Activated T-cell treated with anti-CD3 and anti-CD28 coated beads, Interleukin-2, amount 50 U/mL, for 1 hour (primary cell): Measurements from ENCODE around the gene CEP112.

Source experiments
- DNase-seq: peaks from one replicate; pipeline ENCODE4 v3.0.0-alpha.2; 2020

CEP112 gene

DNA sequence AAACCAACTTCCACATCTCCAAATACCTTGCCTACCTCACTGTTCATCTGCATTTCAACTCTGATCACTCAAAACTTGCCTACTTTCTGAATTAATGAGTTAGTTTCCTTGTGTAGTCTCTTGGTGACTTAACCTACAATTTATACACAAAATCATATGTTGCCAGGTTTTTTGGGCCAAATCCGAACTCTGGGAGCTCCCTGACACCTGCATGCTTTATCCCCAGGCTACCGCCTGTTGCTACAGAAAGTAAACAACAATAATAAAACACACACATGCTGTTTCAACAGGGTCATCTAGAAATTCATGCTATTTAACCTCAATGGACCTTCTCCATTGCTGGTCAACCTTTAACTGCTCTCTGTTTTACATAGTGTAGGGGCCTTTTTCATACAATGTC, 526.0 kb downstream of the CEP112 start:
- no peak for DNase-seq

DNA sequence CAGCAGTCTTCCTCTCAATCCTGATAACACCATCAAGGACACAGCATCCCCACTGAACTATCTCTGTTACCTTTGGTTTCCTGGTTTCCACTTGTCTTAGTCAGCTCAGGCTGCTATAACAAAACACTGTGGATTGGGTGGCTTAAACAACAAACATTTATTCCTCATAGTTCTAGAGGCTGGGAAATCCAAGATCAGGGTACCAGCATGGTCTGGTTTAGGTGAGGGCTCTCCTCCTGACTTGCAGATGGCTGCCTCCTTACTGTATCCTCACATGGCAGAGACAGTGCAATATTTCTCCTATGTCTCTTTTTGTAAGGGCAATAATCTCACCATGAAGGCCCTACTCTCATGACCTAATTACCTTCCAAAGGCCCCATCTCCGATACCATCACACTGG, 527.2 kb downstream of the CEP112 start:
- DNase-seq = no peak

- no peak for DNase-seq
Measured at GRCh38 chr17:65664266-65664665, 527.7 kb downstream of the CEP112 start.

GRCh38 chr17:65662196-65662595, 529.7 kb downstream of the CEP112 start:
- no peak for DNase-seq

- DNase-seq = no peak
Measured at GRCh38 chr17:65660947-65661346, 531.0 kb downstream of the CEP112 start.

DNA sequence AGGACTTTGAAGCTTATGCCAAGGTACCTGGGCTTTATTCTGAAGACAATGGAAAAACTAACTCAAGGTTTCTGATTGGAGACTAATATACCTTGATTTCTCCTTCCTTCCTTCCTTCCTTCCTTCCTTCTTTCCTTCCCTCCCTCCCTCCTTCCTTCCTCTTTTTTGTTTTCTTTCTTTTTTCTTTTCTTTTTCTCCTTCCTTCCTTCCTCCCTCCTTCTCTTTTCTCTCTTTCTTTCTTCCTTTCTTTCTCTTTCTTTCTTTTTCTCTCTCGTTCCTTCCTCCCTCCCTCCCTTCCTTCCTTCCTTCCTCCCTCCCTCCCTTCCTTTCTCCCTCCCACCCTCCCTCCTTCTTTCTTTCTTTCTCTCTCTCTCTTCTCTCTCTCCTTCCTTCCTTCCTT, 531.9 kb downstream of the CEP112 start:
- no peak for DNase-seq

GRCh38 chr17:65659512-65659911, 532.4 kb downstream of the CEP112 start:
- no peak for DNase-seq

GRCh38 chr17:65657251-65657828, 534.6 kb downstream of the CEP112 start:
- DNase-seq = no peak

DNA sequence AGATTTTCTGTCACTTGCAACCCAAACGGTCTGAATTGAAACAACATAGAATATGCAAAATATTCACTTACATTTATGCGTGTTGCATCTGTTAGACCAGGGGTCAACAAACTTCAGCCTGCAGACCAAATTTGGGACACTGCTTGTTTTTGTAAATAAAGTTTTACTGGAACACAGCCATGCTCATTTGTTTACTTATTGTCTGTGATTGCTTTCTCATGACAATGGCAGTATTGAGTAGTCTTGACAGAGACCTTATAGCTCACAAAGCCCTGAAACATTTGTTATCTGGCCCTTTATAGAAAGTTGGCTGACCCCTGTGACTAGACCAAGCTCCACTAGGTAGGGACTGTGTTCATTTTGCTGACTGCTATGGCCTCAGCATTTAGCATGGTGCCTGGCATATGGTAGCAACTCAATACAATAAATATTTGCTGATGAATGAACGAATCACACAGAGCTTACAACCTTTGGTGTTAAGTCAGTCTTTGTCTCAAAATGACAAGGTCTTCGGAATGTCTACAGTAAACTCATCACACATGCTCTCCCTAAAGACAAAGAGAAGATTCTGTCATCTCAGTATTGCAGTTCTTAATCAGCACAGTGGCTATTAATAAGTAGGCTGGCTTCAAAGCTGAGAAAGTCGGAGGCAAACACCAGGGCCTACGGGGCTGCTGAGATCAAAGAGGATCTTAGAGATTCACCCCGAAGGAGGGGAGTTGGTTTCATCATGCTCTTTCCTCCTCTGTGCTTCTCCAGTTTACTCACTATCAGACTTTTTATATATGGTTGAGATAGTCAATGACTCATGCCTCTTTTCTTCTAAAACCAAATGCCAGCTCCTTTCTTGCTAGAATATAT, 535.3 kb downstream of the CEP112 start:
- no peak for DNase-seq

DNA sequence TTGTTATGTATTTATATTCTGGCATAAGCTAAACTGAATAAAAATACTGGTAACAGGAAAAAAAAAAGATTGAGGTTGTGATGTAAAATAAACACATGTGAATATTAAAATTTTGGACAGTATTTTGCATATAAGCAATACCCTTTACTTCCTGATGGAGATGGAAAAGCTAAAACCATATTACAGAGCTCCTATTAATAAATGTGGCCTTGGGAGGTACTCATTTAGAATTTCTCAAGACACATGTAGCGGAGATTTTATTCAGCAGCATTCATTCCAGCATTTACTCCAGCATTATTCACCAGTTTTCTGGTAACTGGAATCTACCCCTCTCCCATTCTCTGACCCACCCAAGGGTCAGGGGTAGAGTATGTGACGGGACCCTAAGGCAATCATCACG, 536.2 kb downstream of the CEP112 start:
- no peak for DNase-seq

DNA sequence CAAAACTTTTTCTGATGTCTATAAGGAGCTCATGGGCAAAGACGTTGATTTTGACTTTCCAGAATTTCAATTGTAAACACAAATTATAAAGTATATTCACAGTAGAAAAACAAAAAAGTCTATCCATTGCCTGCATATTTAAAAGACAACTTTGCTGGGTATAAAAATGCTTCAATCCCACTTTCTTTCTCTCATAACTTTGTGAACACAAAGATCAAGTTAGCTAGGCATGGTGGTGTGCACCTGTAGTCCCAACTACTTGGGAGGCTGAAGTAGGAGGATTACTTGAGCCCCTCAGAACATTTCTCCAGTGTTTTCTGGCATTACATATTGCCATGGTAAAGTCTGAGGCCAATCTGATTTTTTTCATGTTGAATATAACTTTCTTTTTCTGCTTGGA, 547.4 kb downstream of the CEP112 start:
- no peak for DNase-seq

GRCh38 chr17:65638221-65638975, 553.5 kb downstream of the CEP112 start:
- DNase-seq = no peak

GRCh38 chr17:65637786-65638185, 554.1 kb downstream of the CEP112 start:
- DNase-seq = no peak

DNA sequence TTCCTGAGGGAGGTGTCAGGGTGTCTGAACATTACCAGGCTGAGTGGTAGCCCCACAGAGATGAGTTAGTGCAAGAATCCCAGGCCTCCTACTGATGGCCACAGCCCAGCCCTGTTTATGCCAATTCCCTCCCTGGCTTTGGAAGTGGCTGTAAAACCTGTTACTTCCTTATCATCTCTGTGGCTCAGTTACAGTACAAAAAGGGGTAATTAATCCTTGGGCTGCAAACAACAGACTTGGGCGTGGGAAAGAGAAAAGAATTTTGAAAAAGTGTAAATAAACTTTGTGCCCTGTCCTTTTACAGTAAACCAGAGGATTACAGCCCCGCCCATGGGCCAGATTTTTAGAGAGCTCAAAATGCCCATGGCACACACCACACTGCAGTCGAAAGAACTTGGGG, 557.4 kb downstream of the CEP112 start:
- DNase-seq = no peak

GRCh38 chr17:65633988-65634387, 557.9 kb downstream of the CEP112 start:
- no peak for DNase-seq

- no peak for DNase-seq
Measured at GRCh38 chr17:65633146-65633881, 558.6 kb downstream of the CEP112 start.

- no peak for DNase-seq
Measured at GRCh38 chr17:65630502-65630901, 561.4 kb downstream of the CEP112 start.

GRCh38 chr17:65629234-65629690, 562.7 kb downstream of the CEP112 start:
- DNase-seq = no peak

DNA sequence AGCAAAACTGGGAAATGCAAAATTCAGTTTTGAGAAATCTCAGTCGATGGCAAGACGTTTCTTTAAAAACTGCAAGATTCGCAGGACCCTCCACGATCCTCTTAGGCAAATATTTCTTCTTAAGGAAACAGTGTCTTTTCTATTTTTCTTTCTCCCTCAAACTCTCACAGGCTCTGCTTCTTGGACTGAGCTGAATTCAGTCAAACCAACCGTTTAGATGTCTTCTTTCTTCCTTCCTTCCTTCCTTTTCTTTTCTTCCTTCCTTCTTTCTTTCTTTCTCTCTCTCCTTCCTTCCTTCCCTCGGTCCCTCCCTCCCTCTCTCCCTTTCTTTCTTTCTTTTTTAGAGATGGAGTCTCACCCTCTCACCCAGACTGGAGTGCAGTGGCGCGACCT, 563.3 kb downstream of the CEP112 start:
- DNase-seq = no peak

DNA sequence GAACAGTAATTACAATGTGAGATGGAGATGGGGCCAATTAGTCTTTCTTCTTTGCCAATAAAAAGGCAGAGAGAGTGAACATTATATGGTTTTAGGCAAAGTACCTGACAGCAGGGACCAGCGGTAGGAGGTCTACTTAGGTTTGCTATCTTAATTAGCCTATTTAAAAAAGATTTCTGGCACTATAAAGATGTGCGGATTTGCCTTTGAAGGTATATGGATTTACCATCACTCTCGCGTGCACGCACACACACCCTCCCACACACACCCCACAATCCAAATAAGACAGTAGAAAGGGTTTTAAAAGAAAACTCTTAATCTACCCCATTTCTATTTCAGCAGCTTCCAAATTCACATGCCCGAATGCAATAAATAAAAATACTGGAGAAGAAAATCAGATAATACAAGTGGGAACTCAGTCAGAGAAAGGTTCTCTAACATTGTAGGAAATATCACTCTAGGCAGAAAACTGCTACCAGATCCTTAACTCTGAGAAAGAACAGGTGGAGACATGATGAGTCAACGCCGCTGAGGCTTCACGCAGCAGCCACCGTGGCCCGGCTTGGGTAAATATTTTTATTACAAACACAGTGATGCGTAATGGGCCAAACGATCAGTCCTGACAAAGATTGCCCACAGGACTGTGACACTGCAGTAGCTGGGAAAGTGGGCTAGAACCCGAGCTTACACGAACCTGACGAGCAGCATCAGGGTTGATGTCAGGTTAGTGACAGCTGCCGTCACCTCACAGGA, 563.9 kb downstream of the CEP112 start:
- no peak for DNase-seq

DNA sequence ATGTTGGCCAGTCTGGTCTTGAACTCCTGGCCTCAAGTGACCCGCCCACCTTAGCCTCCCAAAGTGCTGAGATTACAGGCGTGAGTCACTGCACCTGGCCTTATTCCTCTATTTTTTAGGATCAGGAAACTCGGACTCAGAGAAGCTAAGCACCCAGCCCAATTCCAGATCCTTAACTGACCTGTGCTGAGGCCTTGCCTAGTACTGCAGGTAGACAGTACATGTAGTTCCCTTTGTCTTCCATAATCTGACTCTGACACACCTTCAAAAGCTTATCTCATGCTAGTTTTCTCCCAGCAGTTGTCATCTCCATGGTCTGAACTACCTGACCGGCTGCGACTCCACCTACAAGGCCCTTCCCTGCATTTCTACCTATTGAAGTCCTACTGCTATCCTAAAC, 564.8 kb downstream of the CEP112 start:
- DNase-seq = no peak

DNA sequence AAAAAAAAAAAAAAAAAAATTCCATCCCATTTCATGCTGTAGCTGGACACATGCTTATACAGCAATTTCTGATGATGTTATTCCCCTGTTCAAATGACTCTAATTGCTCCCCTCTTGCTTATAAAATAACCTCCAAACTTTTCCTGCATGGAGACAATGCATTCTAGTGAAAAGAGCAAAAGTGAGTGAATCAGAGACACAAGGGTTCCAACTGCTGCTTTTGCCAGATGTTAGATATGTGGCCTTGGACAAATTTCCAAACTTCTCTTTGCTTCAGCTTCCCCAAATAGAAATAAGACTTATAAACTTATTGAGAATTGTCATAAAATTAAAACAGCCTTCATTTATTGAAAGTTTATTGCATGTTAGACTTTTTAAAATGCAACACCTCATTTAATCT, 565.5 kb downstream of the CEP112 start:
- no peak for DNase-seq
